NCI-H345 treated with DMSO at 0.1 percent for 48 hours (cell line): ENCODE results near the gene CALD1.

Experiments
- DNase-seq: peaks from one replicate; lab custom pipeline; 2025; ENCODE audit not compliant: unreplicated experiment; lab: John Stamatoyannopoulos, UW

The CALD1 gene

DNA sequence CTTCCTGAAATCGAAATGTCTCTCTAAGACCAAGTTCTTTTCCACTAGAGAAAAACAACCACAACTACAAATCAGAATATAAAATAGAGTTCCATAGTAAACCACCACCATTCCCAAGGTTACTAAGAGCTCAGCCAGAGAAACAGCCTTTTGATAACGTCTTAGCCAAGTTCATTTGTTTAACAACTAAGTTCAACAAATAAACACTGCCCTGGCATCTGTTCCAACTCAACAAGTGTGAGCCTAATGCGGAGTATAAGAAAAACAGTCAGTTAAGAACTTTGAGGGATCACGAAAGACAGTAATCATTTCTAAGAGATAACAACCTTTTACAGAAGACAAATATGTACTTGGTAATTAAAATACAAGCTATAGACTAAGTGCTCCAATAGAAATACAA is 77.3 kb downstream of the CALD1 start:
- no peak for DNase-seq

DNA sequence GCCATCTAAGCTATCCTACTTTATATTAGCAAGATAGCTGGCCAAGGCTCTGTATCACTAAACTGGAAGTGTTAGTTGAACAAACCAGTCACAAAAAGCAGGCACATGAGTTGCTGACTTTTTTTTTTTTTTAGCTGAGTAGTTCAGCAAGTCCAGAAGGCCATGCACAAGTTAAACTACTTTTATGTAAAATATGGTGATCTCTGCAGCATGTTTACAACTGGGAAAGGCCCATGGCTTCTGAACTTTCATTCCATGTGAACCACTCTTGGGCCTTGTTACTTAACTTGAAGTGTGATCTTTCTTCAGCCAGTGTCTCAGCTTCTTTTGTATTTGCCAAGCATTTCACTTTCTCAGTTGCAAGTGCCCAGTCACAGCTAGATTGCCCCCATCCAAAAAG is 78.5 kb downstream of the CALD1 start:
- DNase-seq, result no peak

DNA sequence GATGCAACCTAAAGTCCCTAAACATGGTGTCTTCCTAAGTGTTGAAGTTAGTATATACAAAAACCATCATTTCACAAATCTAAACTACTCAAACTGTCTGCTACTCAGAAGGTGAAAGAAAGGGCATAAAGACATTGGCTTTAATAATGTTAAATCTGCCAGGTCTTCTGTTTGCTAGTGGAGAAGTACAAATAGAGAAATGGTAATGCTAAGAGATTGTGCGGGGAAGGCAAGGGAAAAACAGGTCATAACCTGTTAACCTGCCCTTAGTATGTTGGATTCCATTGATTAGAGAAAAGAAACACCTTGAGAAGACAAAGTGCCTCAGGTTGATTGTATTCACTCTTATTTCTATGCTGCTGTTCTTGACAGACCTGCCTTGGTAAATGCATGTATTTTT is 80.3 kb downstream of the CALD1 start:
- no peak for DNase-seq

DNA sequence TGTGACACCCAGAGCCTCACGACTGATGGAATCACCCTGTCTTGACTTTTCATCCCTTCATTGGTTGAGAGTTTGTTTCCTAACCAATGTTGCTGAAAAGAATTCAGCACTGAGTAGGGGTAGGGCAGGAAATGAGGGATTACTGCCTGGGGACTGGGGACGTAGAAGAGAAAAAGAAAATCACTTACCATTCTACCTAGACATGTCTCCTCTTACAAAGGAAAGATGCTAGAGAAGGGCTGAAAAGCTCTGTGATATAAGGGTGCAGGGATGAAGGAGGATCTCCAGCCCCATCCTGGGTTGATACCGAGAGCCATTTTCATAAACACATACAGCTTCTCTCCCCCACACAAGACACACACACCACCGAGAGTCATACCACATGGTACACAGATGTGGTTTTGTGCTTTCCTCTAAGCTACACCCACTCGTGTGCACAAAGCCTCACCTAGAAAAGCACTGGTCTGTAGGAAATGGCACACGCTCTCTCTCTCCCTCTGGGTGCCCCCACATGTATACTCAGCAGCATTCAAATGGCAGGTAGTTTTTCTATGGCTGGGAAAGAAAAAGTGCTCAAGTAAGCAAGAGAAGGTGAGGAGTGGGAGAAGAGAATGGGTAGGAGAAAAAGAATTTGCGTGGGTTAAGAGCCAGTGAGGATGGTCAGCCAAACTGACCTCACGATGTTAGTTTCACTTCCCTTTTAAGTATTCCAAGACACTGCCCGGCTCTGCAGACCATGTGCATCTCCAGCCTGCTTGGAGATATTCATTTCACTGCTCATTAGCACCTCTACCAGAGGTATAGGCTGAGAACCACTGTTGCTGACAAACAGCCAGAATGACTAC is 85.8 kb downstream of the CALD1 start:
- no peak for DNase-seq

DNA sequence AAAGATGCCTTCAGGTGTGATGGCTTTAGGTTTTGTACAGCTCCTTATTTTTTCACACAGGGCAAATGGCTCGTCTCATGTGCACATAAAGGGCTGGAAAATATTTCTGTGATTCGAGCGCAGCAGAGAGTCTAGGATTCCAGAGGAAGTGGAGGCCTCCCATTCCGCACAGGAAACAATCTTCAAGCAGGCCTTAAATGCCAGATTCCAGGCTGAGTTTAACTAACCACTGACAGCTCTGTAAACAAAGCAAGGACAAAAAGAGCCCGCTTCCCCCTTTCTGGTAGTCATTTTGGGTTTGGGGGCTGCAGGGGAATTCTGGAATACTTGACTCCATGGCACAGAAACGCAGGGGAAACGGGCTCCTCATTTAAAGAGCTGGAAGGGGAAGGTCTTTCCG is 87.2 kb downstream of the CALD1 start:
- DNase-seq, result no peak

DNA sequence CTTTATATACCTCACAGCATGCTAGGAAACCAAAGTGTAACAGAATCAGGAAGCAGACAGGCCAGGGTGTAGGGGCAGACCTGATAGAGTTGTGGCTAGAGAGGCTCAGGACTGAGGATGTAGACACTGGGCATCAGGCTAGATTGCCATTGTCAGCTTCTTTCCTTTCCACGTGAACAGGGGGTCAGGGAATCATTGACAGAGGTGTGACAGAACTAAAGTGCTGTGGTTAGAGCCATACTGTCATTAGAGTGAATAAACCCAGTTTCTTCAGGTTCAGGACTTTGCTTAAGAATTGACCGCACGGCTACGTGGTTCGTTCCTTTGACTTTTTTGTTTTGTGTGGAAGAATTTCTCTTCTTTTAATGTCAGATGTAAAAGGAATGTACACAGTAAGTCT is 90.7 kb downstream of the CALD1 start:
- no peak for DNase-seq

DNA sequence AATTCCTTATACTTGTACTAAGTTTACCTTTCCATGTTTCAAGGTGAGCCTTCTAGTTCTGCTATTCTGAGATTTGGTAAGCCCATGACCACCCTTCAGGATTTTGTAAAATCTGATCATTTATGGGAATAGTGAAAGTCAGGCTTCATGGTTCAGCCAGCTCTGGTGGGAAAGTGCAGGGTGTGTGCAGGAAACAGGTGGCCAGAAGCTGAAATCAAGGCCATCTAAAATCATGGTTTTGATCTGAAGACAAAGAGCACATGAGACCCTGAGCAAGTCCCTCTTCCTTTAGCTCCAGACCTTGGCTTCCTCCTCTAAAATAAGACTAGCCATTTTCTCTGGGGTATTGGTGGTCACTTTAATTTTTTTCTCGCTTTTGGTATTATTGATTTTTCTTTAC is 91.3 kb downstream of the CALD1 start:
- no peak for DNase-seq

DNA sequence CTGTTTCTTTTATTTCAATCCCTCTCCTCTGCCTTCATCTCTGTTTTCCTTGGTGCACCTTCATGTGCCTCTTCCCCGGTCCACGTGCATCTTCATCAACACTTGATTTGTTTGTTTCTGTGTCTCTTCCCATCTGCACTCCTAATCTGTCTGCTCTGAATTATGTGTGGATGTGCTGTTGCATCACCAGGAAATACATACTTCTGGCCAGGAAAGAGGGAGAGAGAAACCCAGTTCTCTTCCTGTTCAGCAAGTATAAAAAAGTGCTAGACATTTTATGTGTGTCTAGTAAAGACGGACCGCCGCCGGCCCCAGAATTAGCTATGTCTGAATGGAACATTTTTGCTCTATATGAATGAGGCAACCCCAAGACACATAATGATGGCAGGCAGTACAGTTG is 93.8 kb downstream of the CALD1 start:
- no peak for DNase-seq

DNA sequence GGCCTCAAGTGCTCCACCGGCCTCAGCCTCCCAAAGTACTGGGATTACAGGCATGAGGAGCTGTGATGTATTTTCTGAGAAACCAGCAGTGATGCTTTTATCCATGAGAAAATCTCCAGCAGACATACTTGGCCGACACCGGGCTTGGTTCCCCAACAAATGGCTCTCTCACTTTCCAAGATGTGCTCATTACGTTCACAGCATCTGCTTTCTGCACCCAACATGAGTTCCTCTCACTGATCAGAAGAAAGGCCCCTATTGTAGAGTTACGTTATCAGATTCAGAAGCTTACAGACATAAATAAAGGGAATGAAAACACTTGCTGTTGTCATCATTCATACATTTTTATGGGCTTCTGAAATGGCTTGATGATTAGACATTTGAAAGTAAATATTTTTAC is 95.0 kb downstream of the CALD1 start:
- no peak for DNase-seq

DNA sequence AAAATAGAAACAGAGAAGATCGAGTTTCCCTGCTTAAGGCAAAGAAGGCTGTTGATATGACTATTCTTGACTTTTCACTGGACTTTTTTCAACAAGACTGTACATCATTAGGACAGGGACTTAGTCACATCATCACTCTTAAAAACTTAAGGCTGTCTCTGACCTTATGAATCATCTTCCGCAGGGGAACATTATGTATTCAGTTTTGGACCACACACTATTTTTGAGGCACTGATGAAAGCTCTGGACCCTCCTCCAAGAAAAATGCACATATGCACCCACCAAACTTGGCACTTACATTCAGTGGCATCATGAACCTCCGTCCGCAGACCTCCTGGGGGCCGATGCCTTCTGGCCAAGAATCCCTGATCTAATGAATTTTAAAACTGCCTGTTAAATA is 96.4 kb downstream of the CALD1 start:
- no peak for DNase-seq

DNA sequence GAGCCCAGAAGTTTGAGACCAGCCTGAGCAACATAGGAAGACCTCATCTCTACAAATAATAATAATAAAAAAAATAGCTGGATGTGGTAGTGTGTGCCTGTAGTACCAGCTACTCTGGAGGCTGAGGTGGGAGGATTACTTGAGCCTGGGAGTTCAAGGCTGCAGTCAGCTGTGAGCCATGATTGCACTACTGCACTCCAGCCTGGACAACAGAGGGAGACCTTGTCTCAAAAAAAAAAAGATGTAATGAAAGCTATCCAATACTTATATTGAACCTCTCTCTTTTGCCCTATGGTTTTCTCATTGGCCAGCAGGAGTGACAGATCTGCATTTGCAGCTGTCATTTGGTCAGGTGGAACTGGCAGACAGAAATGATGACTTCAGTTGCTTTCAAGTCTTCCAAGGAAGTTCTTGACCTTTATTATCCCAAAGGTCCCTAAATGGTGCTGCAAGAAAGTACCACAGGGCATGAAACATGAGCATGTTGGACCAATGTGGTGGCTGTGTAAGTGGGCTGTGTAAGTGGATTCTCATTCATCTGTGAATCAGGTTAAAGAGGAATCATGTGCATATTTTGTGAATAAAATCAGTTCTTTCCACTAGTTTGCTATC is 99.4 kb downstream of the CALD1 start:
- no peak for DNase-seq

DNA sequence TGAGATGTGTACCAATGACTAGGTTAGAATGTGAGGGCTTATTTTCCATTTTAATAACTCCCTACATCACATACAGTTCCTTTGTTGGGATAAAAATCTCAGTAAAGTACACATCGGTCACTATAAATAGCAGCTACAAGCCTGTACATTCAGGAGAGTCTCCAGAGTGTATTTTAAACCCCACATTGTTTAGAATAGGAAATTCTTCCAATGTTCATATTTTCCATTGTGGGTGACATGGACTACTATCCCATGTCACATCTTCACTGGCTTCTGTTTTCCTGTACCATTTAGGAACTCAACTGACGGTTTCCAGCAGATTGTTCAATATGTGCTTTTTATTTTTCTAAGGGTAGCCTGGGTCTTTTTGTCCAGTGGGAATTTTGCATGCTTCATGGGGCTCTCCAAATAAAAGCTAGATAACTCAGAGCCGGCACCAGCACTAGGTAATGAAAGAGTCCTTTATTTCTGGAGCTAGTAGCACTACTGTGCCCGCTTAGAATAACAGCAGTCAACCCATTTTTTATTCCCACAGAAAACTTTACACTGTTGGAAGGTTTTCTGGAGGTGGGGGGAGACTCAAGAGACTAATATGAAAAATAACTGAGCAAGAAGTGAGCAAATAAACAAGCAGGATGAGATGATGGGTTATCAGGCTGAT is 100.5 kb downstream of the CALD1 start:
- no peak for DNase-seq

DNA sequence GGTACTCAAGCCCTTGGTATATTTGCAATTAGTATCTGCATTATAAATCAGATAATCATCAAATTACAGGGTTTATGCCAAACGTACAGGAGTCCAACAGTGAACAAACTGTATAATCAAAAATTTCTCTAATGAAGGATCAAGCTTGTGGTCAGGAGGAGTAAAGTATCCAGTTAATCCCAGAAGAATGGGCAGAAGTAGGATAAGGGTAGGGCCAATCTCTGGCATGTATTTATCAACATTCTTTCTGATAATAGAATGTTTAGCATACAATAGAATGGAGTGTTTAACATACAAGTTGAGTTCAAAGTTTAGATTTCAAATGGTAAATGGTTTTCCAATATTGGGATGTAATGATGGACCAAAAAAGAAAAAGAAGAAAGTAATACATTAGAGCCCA is 103.0 kb downstream of the CALD1 start:
- no peak for DNase-seq

DNA sequence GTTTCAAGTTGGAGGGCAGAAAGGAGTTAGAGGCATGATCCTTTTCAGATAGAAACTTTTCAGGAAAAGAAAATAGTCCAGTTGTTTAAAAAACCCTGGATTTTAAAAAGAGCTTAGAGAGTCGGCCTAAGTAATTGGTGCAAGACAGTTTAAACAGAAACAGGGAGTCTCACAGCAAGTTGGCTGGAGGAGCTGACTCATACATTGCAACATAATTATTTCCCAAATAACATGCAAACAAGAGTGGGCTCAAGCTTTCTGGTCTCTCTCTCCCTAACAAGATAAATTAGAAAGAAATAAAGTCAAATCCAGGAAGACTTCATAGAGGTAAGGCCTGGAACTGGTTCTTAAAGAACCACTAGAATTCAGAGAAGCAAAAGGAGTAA is 106.5 kb downstream of the CALD1 start:
- DNase-seq, result no peak

DNA sequence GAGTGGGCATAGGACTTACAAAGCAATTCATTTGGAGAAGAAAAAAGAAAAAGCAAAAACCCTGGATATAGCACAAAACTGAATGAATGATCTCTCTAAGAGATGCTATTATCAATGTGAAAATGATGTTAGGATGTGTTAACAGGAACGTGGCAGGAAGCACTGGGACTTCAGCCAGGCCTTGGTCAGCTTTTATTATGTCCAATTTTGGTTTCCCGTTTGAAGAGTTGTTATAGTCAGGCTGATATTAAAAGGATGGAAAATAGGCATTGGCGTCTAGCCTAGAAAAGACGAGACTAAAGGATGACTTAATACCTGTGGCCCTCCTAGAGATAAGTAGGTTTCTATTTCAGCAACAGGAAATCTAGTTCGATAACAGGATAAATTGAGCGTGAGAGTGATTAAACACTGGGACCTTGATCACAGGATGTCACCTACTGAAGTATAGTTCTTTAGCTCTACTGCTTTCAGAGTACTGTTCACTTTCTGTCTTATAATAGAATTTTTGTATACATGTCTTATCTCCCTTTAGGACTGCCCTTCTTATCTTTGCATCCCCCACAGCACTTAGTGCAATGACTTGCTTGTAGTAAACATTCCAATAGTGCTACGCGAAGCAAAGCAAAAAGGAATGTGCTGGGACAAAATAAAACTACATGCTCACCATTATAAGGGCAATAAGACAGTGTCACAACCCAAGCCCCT is 107.1 kb downstream of the CALD1 start:
- DNase-seq, result peak; percentile 71

DNA sequence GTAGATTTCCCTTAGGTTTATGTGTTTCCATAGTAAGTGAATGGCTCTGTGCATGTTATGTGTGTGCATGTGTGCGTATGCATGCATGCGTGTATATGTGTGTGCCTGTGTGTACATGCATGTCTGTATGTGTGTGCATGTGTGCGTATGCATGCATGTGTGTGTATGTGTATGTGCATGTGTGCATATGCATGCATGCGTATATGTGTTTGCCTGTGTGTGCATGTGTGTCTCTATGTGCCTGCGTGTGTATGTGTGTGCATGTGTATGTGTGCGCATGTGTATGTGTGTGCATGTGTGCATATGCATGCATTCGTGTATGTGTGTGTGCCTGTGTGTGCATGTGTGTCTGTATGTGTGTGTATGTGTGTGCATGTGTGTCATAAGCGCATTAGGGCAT is 108.1 kb downstream of the CALD1 start:
- DNase-seq, result no peak

DNA sequence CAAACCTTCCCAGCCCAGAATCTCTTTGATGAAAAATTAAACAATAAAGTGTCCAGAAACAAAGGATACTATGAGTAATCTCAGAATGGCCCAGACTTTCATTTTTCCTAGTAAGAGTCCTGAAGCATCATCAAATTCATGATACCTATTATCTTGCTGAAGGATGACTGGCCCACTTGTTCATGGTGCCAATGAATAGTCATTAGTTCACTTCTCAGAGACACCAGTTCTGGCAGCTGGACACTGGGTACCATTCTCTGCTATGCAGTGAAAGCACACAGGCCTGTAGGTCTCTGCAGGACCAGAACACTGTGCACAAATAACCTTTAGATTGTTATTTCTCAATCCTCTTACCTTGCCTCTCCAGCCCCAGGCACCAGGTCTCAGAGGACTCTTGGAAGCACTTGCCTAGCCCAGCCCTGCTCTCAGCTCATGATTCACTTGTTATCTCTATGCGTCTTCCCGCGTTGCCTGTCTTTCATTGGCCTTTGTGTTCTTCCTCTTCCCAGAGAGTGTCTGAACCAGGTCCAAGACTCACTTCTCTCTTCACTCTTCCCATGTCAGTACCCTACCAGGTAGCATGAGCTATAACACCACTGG is 108.8 kb downstream of the CALD1 start:
- no peak for DNase-seq

DNA sequence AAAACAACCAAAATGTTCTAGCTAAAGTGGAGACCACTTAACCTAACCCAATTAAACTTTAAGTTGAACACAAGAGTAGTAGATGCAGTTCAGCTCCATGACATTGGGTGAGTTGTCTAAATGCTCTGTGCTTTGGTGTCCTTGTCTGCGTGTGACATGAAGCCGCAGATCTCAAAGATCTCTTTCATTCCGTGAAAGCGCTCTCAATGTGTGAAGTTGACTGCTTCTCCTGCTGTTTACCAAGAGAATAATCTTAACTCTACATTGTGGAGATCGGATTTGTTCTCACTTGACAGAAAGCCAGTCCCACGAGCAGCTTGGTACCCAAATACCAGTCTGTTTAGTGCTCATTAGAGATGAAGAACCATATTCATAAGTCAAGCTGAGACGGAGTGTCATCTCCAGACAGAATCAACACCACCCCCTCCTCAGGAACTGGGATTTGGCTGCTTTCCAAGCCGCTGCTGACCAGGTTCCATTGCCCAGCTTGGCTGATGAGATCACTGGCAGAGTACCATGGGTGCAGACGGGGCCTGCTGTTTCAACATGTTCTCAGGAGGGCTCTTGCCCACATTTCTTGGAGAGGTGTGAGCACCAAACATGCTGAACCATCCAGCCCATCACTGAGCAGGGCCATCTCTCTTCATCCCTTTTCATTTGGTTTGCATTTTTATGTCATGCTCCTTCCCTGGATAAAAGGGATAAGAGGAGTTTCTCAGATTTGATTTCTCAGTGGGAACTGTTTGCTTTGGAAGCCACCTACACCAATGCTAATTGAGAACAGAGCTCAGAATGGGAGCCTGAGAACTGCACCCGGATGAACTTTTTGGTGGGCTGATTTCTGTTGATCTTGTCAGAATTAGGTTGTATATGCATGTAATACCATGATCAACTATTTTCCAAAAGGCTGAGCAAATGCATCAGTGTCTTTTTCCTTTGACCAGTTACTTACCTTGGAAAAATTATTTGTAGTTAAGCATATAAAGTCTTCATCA is 111.1 kb downstream of the CALD1 start:
- peak; percentile 53 for DNase-seq

DNA sequence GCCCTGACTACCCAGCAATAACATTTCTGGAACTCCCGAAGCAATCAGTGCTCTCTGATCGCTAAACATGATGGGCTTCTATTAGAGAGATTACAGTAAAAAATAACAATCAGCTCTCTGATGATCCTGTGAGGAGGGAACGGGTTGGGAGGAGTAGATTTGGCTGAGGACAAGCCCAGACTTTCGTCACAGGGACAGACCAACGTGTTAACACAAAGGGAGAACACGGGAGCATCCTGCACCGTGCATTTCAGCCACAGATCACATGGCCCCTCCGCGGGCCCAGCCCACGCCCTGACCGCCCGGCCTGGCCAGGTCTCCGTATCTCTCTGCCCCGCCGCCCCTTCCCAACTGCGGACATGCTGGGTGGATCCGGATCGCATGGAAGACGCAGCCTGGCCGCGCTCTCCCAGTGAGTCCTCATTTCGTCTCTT is 111.8 kb downstream of the CALD1 start:
- DNase-seq, result peak; percentile 49
